HG03354 (cell line): ENCODE data around the gene CPA1.
A peak's percentile ranks its signal among the peaks of the same experiment; 100 is the strongest.

Experiments used
- ATAC-seq: cut with Tn5 transposase; IDR thresholded peaks from one replicate; pipeline ENCODE4 v1.9.1; 2021; ENCODE audit warnings: mild to moderate bottlenecking; ENCODE audit not compliant: unreplicated experiment, poor library complexity, severe bottlenecking

The CPA1 gene

DNA sequence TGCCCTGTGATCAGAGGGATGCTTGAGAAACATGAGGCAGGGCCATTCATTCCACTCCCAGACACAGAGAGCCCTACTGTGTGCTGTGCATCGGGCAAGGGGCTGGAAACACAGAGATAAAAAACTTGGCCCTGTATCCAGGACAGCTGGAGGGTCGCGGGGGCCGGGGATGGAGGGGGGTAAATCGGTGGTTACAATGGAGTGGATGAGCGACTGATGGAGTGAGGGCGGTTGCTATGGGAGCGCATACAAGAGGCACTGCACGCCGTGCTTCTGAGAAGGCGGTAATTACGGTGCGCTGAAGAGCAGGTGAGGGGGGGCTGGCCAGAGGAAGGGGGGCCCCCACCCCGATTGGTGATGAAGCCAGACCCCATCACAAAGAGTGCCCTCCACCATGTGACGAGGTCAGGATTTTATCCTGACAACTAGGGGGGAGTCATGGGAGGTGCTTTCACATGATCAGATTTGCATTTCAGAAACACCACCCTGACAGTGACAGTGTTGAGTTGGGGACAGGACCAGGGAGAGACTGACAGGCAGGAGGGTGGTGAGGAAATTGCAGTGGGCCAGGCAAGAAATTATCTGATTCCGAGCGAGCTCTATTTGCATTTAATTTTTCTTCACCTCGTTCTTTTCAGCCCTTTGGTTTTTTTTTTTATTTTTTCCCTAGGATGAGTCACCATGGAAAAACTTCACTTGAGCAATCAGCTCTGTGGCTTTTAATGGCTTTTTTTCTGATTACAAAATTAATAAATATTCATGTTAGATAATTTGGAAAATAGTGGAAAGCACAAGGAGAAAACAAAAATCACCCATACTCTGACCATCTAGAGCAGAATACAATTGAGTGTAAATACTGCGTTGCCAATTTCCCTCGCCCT lies 27.9 kb upstream of the CPA1 start:
- no peak for ATAC-seq

DNA sequence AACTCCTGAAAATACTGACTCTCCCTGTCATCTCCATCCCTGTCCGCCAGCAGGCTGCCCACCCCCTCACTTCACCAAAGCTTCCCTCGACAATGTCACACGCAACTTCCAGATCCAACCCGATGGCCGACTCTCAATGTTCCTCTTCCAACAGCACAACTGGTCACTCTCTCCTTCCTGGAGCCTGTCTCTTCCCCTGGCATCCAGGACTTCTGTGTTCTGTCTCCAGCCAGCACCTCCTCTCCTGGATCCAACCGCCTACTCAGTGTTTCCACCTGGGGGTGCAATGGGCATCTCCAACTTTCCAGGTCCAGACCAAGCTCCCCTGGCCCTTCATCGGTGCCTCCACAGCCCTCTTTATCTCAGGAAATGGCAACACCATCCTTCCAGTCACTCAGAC lies 27.1 kb upstream of the CPA1 start:
- ATAC-seq = no peak

DNA sequence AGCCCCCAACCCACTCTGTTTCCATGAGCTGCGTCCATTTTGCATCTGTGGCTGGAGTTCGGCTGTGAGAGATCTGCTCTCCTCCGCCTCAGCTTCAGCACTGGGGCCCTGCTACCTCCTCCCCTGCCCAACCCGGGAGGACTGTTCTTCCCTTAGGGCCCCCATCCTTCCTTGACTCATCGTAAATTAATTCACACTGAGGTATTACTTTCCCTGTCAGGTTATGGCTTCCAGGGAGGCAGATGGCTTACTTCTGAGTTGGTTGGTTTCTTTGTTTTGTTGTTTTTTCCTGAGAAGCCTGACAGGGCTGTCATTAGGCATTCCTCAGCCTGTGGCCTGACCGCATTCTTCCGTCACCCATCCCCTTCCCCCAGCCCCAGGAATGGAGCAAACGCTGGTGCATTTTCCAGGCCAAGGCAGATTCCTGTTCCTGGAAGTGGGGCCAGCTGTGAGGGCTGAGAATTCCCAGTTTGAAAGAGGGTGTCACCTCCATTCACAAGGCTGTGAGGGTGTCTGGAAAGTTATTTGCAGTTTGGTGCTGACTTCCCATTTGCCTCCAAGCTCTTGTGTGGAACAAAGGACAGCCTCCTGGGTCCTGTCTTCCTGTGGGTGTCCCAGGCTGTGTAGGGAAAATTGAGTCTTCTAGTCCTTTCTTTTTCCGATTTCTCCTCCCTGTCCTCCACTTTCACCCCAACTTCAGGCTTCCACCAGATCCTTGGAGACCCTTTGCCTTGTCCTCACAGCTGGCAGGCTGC lies 24.0 kb upstream of the CPA1 start:
- no peak for ATAC-seq

DNA sequence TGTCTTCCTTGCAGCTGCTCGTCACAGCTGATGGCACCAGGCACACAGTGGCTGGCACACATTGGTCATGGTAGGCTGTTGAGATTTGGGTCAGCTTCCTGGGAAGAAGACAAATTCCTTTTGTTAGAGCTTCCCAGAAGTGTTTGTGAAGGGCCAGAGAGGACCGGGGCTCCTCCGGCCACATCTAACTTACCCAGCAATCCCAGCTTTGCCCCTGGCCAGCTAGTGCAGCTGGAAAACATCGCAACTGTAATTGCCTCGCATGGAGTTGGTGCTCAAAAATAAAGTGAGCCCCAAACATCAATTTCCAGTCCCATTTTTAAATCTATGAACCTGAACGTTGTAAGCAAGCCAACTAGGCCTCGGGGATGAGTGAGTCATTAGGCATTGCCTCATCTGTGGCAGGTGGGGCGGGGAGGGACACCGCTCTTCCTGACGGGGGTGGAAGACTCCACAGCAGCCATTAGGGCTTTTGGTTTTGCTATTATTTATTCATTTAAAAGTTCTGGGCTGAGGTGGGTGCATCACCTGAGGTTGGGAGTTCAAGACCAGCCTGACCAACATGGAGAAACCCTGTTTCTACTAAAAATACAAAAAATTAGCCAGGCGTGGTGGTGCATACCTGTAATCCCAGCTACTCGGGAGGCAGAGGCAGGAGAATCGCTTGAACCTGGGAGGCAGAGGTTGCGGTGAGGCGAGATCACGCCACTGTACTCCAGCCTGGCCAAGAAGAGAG lies 23.2 kb upstream of the CPA1 start:
- ATAC-seq = no peak

DNA sequence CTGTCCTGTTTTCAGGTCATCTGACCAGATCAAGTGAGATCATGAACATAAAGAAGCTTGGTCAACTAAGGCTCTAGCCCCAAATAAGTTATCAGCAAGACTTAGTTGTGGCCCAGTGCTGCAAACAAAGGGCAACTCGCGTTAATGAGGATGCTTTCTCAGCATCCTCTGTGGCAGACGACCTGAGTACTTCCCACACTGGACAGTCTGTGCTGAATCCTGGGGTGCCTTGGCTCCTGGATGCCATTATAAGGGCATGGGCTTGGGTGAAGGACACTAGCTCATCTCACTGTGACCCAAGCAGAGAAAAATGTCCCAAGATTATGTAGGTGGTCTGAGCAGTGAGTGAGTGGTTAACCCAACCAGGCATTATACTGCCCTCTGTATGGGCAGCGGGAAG lies 21.8 kb upstream of the CPA1 start:
- no peak for ATAC-seq

DNA sequence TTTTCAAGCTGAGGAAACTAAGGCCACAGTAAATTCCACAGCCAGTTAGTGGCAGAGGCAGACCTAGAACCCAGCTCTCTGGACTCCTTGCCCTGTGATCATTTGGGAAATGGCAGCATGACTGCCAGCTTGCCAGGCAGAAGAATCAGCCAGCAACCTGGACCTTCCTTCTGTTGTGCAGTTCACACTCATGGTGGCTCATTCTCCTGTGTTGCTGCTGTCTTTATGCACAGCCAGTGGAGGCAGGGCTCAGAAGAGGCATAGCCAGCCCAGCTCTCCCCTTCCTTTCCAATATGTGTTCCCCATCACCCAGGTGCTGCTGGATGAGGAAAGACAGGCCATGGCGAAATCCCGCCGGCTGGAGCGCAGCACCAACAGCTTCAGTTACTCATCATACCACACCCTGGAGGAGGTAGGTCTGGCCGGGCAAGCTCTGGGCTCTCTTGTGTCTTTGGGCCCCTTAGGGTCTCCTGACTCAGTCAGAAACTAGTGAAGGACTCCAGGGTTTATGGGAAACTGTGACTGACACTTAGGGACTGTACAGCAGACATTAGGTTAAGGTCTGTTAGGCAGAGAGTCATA lies 20.9 kb upstream of the CPA1 start:
- ATAC-seq = no peak

DNA sequence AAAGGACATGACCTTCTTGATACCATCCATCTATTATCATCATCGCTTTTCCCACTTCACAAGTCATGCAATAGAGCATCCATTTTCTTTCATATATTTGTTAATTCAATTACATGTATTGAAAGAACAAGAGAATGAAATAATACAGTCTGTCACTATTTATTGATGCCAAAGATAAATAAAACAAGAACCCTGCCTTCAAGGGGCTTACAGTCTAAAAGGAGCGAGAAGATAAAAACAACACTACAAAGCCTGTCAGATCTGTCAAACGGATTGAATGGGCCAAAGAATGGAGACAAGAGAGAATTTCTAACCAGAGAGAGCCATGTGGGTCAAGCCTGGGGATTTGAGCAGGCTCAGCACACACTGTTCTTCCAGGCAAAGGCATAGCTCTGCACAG lies 19.8 kb upstream of the CPA1 start:
- no peak for ATAC-seq

DNA sequence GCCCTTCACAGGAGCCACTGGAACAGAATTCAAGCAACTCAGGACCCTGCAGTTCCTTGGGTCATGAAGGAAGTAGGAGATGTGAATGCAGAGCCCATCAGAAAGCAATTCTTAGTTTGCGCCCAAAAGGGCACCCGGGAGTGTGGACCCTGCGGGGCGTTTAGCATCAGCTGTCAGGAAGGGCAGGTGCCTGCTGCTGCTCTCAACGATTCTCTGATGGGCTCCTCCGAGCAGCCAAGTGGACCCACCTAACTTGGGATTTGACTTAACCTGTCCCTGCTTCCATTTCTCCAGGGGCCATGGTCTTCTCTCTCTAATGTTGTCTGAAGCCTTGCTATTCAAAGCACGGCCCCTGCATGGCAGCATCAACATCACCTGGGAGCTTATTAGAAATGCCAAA lies 18.6 kb upstream of the CPA1 start:
- ATAC-seq = no peak

DNA sequence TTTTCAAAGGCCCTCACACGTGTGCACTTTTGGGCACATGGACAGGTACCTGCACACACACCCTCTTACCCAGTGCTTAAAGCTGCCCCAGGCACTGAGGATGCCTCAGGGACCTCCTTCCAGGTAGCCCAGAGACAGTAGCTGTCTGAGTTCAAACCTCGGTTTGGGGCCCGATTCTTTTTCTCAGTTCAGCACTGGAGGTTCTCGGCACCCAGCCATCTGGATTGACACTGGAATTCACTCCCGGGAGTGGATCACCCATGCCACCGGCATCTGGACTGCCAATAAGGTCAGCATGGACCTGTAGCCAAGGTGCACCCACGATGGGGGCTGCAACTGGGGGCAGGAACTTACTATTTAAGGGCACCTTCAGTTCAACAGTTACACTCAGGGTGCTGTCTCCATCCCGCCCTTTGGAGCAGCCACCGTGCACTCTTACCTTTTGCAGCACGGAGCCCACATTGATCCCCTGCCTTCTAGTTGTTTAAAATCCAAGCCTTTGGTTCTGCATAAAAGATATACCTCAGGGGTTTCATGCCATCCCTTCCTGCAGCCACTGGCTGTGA lies 18.0 kb upstream of the CPA1 start:
- no peak for ATAC-seq

DNA sequence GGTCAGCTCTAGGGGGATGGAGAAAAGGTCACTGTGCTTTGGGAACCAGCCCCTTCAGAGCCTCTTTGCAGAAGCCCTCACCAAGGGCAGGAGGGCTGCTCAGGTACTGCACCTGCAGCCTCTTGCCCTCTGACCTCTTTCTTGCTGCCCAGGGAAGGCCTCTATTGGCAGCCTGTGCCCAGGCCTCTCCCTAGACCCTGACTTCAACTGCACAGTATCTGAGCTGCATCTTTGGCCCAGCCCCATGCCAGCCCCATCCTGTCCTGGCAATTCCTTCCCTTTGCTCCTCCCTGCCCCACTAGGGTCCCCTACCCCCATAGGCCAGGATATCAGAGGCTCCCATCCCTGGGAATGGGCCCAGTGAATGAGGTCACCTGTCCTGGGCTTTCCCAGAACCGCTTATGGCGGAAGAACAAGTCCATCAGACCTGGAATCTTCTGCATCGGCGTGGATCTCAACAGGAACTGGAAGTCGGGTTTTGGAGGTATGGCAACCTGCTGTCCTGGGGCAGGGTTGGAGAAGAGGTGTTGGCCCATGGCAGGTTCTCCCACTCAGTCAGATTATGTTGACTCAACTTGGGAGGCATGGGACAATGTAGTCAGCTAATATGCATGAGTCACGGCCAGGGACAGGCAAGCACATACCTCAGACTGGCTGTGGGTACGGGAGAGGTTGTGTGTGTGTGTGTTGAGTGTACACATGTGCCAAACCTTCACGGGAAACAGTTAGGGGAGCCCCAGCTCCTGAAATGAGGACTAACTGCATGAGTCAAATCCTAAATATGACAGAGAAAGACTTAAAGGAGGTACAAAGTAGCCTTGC lies 17.1 kb upstream of the CPA1 start:
- ATAC-seq = no peak

DNA sequence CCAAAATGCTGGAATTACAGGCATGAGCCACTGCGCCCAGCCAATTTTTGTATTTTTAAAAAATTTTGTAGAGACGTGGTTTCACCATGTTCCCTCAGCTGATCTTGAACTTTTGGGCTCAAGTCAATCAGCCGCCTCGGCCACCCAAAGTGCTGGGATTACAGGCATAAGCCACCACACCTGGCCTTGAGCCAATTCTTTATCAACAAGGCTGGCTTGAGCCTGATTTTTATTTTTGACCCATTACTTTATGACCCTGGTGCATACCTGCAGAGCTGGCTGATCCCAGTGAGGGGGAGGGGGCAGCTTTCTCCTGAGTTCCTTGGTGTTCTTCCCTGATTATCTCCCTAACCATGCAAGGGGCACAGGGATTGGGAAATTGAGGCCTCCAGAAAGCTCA lies 15.8 kb upstream of the CPA1 start:
- no peak for ATAC-seq

DNA sequence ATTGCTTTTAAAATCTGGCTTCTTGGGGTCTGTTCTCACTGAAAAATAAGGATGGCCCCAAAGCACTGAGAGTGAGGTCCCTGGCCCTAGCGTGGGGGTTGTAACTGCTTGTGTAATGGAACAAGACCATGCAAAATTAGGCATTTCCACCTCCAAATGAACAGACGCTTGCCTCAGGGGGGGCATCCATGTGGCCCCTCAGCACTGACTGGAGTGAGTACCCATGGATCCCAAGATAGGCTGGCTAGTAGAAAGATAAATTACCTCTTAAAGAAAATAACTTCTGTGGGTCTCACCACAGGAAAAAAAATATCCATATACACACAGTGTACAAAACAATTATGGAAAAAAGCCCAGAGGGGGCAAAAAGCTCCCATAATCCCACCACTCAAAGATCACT lies 15.2 kb upstream of the CPA1 start:
- no peak for ATAC-seq

DNA sequence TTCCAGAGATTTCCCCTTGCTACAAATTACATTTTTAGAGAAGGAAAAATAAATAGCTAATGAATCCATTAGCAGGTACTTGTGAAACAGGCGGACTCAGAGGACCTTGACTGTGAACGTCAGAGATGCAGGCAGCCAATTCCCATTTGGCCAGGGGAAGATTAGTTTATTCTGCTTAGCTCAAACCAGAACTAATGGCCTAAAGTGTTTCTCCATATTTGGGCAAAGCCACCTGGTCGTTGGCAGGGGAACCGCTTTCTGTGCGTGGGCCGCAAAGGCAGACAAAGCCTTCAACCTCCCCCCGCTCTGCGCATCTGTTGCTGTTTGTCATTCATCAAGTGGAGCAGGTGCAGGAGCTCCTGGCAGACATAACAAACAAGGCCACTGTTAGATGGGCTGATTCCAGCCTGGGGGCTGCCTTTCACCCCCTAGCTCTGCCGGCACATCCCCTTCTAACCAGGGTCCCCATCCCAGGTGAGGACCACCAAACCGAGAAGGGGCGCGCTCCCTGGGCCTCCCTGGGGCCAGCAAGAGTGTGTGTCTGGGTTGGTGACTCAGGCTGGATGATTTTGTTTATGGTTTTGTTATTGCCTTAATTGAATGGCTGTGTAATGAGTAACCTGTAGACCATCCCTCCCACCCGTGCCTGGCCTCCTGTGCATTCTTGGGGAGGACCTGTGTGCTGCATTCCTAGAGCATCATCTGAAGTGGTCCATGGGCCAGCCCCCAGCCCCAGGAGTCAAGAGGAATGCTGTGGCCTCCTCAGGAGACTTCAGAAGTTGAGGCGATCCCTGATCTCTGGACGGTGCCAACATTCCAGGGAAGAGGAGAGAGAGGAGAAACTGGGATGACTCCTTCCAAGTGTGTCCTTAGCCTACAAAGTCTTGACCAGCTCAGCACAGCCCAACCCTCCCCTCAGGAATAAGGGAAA lies 14.5 kb upstream of the CPA1 start:
- ATAC-seq = peak; percentile 82

DNA sequence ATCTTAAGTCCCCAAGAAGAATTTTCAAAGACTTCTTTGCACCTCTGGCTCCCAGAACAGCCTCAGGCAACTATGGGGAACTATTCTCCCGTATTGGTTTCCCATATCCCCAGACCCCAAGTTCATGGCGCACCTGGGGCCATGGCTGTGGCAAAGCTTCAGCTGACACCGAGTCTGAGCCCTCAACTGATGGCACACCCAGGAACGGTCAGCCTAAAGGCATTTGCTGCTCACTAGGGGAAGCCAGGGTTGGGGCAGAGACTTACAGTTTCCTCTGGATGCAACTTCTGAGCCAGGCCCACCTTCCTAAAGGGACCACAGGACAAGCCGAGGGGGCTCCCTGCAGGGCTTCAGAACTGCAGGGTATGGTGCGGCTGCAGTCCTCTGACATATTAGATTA lies 13.7 kb upstream of the CPA1 start:
- no peak for ATAC-seq

DNA sequence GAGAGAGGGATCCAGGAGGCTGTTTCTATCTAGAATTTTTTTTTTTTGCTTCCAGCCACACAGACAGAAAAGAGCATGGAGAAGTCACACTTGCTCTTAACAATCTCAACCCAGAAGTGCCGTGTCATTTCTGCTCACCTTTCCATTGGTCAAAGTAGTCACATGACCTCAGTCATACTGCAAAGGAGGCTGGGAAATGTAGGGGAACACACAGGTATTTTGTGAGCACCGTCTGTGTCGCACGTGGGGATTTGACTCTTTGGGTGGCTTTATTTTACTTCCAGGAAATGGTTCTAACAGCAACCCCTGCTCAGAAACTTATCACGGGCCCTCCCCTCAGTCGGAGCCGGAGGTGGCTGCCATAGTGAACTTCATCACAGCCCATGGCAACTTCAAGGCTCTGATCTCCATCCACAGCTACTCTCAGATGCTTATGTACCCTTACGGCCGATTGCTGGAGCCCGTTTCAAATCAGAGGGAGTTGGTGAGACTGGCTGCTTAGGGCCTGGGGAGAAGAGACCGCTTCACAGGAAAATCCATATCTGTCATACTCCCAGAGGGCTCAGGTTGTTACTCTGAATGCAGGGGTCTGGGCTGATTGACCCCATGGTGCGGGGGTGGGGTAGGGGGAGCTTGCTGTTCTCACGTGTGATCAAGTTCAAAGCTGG lies 13.1 kb upstream of the CPA1 start:
- ATAC-seq = no peak

DNA sequence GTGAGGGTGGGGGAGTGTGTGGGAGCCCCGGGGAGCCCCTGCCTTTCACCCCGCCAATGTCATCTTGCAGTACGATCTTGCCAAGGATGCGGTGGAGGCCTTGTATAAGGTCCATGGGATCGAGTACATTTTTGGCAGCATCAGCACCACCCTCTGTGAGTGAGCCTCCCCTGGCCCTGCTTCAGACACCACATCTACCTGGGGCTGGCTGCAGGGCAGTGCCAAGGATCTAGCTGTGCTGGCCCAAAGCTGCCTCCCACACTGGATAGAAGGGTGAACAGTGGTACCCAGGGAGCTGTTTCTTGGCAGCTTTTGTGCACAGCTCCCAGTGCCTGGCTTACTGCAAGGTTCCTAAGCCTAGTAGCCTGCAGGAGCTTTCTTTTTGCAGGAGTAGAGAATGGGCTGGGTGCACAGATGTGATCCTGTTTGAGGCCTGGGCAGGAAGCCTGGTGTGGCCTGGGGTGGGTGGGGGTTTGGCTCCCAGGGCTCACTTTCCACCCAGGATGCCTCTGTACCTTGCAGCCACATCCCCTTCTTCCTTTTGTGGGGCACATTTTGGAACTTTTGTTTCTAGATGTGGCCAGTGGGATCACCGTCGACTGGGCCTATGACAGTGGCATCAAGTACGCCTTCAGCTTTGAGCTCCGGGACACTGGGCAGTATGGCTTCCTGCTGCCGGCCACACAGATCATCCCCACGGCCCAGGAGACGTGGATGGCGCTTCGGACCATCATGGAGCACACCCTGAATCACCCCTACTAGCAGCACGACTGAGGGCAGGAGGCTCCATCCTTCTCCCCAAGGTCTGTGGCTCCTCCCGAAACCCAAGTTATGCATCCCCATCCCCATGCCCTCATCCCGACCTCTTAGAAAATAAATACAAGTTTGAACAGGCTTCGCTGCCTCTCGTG lies 12.2 kb upstream of the CPA1 start:
- ATAC-seq = no peak
